Mesendoderm (in vitro differentiated cells): ENCODE results near the gene LIMA1. TPM values are rescaled to one million over a fixed set of nuclear protein-coding genes. Genes with fewer than 3 reads are reported as not detected.

ENCODE experiments used
- DNase-seq: peaks from one replicate; pipeline ENCODE4 v3.0.0; 2013
- H2AK5ac ChIP-seq: 2 replicates; pipeline ENCODE4 v1.6.1; 2013; ENCODE audit warnings: low read length, inconsistent platforms
- H2BK120ac ChIP-seq: 2 replicates; pipeline ENCODE4 v1.6.1; 2013; ENCODE audit warnings: low read depth, mild to moderate bottlenecking, low read length, moderate library complexity, mixed read lengths
- H2BK15ac ChIP-seq: replicated peaks from 2 replicates; pipeline ENCODE4 v1.6.1; 2013; ENCODE audit warnings: low read depth, mild to moderate bottlenecking, moderate library complexity
- H2BK5ac ChIP-seq: 2 replicates; pipeline ENCODE4 v1.6.1; 2013; ENCODE audit warnings: low read length, inconsistent platforms
- H3K18ac ChIP-seq: 2 replicates; pipeline ENCODE4 v1.6.1; 2013; ENCODE audit warnings: mild to moderate bottlenecking, low read length, mixed read lengths
- H3K23ac ChIP-seq: one replicate; pipeline ENCODE4 v1.6.1; 2013; ENCODE audit warnings: low read length
- H3K27ac ChIP-seq: 2 replicates; pipeline ENCODE4 v1.5.1; 2013; ENCODE audit warnings: low read depth, mild to moderate bottlenecking, inconsistent platforms, low read length, moderate library complexity
- H3K27me3 ChIP-seq: 2 replicates; pipeline ENCODE4 v1.6.1; 2013; ENCODE audit warnings: low read length, control low read depth, mild to moderate bottlenecking, inconsistent platforms; ENCODE audit not compliant: insufficient read depth, poor library complexity
- H3K36me3 ChIP-seq: 2 replicates; pipeline ENCODE4 v1.6.1; 2013; ENCODE audit warnings: low read length, inconsistent platforms; ENCODE audit not compliant: control insufficient read depth, insufficient read depth
- H3K4ac ChIP-seq: one replicate; pipeline ENCODE4 v1.6.1; 2013; ENCODE audit warnings: low read depth, mild to moderate bottlenecking, low read length, moderate library complexity
- H3K4me1 ChIP-seq: 2 replicates; pipeline ENCODE4 v1.6.1; 2013; ENCODE audit warnings: low read depth, low read length, inconsistent platforms; ENCODE audit not compliant: control insufficient read depth
- H3K4me2 ChIP-seq: 2 replicates; pipeline ENCODE4 v1.6.1; 2013; ENCODE audit warnings: low read length
- H3K4me3 ChIP-seq: 2 replicates; pipeline ENCODE4 v1.5.1; 2013; ENCODE audit warnings: mild to moderate bottlenecking, low read length
- H3K56ac ChIP-seq: one replicate; pipeline ENCODE4 v1.6.1; 2013; ENCODE audit warnings: low read length
- H3K79me1 ChIP-seq: 2 replicates; pipeline ENCODE4 v1.6.1; 2013; ENCODE audit warnings: low read length, inconsistent platforms
- H3K79me2 ChIP-seq: 2 replicates; pipeline ENCODE4 v1.6.1; 2013; ENCODE audit warnings: mild to moderate bottlenecking, low read length; ENCODE audit not compliant: control insufficient read depth, insufficient read depth
- H3K9ac ChIP-seq: 2 replicates; pipeline ENCODE4 v1.6.1; 2013; ENCODE audit warnings: low read length, inconsistent platforms
- H4K5ac ChIP-seq: one replicate; pipeline ENCODE4 v1.6.1; 2013; ENCODE audit warnings: low read length
- H4K8ac ChIP-seq: one replicate; pipeline ENCODE4 v1.6.1; 2013; ENCODE audit warnings: low read depth, mild to moderate bottlenecking, control low read depth, low read length, moderate library complexity
- WGBS: extraction: QIAGEN DNeasy Blood & Tissue Kit; methylation state at CpG from one replicate; pipeline ENCODE4 v1.1.7; 2013; ENCODE audit warnings: low lambda C conversion rate, missing lambda C conversion rate; ENCODE audit not compliant: insufficient coverage; ENCODE audit errors: extremely low coverage; 5-methylcytosine and 5-hydroxymethylcytosine counted together
- small RNA-seq: library from polyadenylated mRNA; stranded (forward); fragments of <200 nt; extraction: miRNeasy Mini kit (QIAGEN cat#:217004); gene quantifications from one replicate; pipeline ENCODE3, GENCODE V24; 2013; ENCODE audit not compliant: insufficient read depth

LIMA1 gene

DNA sequence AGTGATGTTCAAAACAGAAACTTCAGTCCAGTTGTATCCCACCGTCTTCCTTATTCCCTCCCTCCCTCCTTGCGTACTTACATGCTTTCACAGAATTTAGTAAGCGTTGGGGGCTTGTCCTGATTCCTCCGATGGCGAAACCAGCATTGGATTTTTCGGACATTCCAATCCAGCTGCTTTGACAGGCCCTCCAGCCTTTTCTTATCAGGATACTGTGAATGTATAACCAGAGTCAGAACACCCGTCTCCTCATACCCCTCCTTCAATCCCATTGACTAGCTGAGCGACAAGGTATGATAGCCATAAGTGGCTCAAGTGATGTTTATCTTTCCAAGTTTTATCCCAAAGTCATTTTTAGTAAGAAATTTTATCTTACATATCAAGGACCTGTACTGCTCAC lies 140.3 kb downstream of the LIMA1 start:
- Histone ChIP-seq H3K9ac (no peak overlapping the region), H3K27me3 (no peaks in the 10 kb centered on the region), H3K23ac (no peak overlapping the region), H3K4me2 (no peak overlapping the region), H3K79me2 (no peaks in the 10 kb centered on the region), H2AK5ac (no peak overlapping the region), H3K4me1 (no peaks in the 10 kb centered on the region), H2BK5ac (no peak overlapping the region), H3K27ac (no peak overlapping the region), H4K5ac (no peak overlapping the region), H2BK120ac (no peak overlapping the region), H3K79me1 (peaks cover 1% of the 10 kb centered on the region), H2BK15ac (no peak overlapping the region), H3K36me3 (no peaks in the 10 kb centered on the region), H3K56ac (no peak overlapping the region), H3K4me3 (no peak overlapping the region), H3K18ac (no peak overlapping the region), H3K4ac (no peak overlapping the region), H4K8ac (no peak overlapping the region)
- WGBS = no CpG with 5 or more reads among the region's 8 CpGs
- DNase-seq = no peak

DNA sequence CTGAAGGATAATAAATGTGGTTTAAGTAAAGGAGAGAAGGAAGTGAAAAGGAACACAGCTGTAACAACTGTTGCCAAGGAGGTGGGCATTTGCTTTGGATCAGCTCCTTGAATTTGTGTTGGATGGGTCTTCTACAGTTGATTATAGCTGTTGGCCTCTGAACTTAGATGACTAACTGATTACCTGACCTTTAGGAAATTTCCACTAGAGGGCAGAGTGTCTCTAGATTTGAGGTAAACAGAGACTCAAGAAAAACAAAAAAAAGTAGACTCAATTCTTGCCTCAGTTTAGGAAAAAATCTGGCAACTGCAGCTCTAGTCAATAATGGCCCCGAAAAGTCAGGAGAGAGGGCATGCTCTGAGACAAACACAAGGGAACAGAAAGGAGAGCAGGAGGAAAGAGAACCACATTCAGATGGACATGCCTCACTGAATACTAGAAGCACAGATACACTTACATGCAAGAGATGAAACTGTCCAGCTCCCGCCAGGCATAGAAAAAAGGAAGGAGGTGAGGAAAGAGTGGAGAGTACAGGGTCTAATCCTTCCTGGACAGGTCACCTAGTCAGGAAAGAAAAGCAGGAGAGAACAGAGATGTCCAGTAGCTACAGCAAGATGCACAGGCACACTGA lies 150.7 kb downstream of the LIMA1 start:
- Histone ChIP-seq H3K79me1 (no peaks in the 10 kb centered on the region), H3K27ac (no peak overlapping the region), H2BK5ac (no peak overlapping the region), H4K8ac (no peak overlapping the region), H3K27me3 (no peaks in the 10 kb centered on the region), H3K4me2 (no peak overlapping the region), H3K56ac (no peak overlapping the region), H3K18ac (no peak overlapping the region), H3K23ac (no peak overlapping the region), H2AK5ac (no peak overlapping the region), H3K9ac (no peak overlapping the region), H2BK15ac (no peak overlapping the region), H2BK120ac (no peak overlapping the region), H3K4me3 (no peak overlapping the region), H3K36me3 (peaks cover 24% of the 10 kb centered on the region), H3K4me1 (no peaks in the 10 kb centered on the region), H3K4ac (no peak overlapping the region), H3K79me2 (no peaks in the 10 kb centered on the region), H4K5ac (no peak overlapping the region)
- peak; percentile 54 for DNase-seq
- WGBS = no CpG with 5 or more reads among the region's 2 CpGs

DNA sequence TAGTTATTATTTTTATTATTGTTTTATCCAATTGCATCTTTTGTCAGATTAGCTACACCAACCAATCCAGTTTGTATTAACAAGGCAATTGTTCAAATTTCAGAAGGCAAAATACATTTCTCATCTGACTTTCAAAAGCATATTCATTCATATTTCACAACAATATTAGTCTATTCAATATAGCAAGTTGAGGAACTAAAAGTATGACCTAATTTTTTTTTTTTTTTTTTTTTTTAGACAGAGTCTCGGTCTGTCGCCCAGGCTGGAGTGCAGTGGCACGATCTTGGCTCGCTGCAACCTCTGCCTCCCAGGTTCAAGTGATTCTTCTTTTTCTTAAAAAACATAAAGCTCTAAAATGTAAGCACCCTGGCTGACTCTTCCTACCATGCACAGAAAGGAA lies 154.0 kb downstream of the LIMA1 start:
- Histone ChIP-seq H3K27me3 (no peaks in the 10 kb centered on the region), H2BK120ac (no peak overlapping the region), H3K36me3 (peaks cover 18% of the 10 kb centered on the region), H4K8ac (no peak overlapping the region), H2AK5ac (no peak overlapping the region), H2BK5ac (no peak overlapping the region), H3K79me2 (no peaks in the 10 kb centered on the region), H4K5ac (no peak overlapping the region), H2BK15ac (no peak overlapping the region), H3K27ac (no peak overlapping the region), H3K4me1 (no peaks in the 10 kb centered on the region), H3K56ac (no peak overlapping the region), H3K23ac (no peak overlapping the region), H3K4me3 (no peak overlapping the region), H3K4me2 (no peak overlapping the region), H3K4ac (no peak overlapping the region), H3K9ac (no peak overlapping the region), H3K79me1 (no peaks in the 10 kb centered on the region), H3K18ac (no peak overlapping the region)
- DNase-seq = no peak
- no CpG with 5 or more reads among the region's 4 CpGs for WGBS

DNA sequence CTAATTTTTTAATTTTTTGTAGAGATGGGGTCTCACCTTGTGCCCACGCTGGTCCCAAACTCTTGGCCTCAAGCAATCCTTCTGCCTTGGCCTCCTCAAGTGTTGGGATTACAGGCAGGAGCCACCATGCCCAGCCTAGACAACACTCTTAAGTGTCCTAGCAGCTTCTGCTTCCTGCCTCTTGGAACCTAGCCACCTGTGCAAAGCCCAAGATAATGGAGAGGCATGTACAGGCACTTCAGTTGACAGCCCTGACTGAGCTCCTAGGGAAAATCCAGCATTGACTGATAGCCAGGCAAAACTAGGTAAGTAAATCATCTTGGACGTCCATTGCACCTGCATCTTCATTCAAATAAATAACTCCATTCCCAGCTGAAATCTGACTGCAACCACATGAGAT lies 155.8 kb downstream of the LIMA1 start:
- Histone ChIP-seq H3K79me1 (no peaks in the 10 kb centered on the region), H2BK120ac (no peak overlapping the region), H3K27ac (no peak overlapping the region), H3K27me3 (no peaks in the 10 kb centered on the region), H3K4me1 (no peaks in the 10 kb centered on the region), H4K8ac (no peak overlapping the region), H3K9ac (no peak overlapping the region), H3K18ac (no peak overlapping the region), H3K4me3 (no peak overlapping the region), H3K36me3 (peaks cover 14% of the 10 kb centered on the region), H3K4me2 (no peak overlapping the region), H2AK5ac (no peak overlapping the region), H2BK5ac (no peak overlapping the region), H3K4ac (no peak overlapping the region), H3K56ac (no peak overlapping the region), H3K23ac (no peak overlapping the region), H2BK15ac (no peak overlapping the region), H3K79me2 (no peaks in the 10 kb centered on the region), H4K5ac (no peak overlapping the region)
- no CpG with 5 or more reads among the region's 2 CpGs for WGBS
- DNase-seq = no peak

Small RNA genes within 50 kb of the gene (small RNA-seq; reads per million reads assigned to genes)
- 18.6 reads per million, percentile 91 among the genes with 10 or more reads in this experiment for gene MIR1293
- gene RNU6-1093P = not detected
